Psoas muscle (tissue), 8 donors: ENCODE measurements around the gene BCL11A. TPM values are rescaled to one million over a fixed set of nuclear protein-coding genes. Genes with fewer than 3 reads are reported as not detected.

Source experiments
- ATAC-seq, 4 donors: fragments of 200-7000 bp; cut with Tn5 transposase; one replicate each; pipeline ENCODE4 v1.9.1; 2020; ENCODE audit warnings: moderate library complexity in 3 of 4, mild to moderate bottlenecking in 2 of 4
- DNase-seq, 2 donors: peaks; one replicate each; pipeline ENCODE4 v3.0.0-alpha.2; 2020
- H3K27ac ChIP-seq: fragments of 200-600 bp; one replicate; pipeline ENCODE4 v1.8.0; 2022
- H3K27me3 ChIP-seq, 3 donors: fragments of 200-600 bp in 1 of 3; one replicate each; pipeline versions ENCODE4 v1.6.1 to v1.8.0; 2013 to 2022; ENCODE audit warnings: low read length in 2 of 3, mild to moderate bottlenecking in 2 of 3, moderate library complexity in 1 of 3; ENCODE audit not compliant: insufficient read depth in 3 of 3
- H3K36me3 ChIP-seq, 2 donors: fragments of 200-600 bp in 1 of 2; one replicate each; pipeline versions ENCODE4 v1.6.1 to v1.8.0; 2013 to 2022; ENCODE audit warnings: low read depth in 1 of 2, mild to moderate bottlenecking in 1 of 2, moderate library complexity in 1 of 2; ENCODE audit not compliant: insufficient read depth in 1 of 2
- H3K4me1 ChIP-seq: fragments of 200-600 bp; one replicate; pipeline ENCODE4 v1.8.0; 2022
- H3K4me3 ChIP-seq: fragments of 200-600 bp; one replicate; pipeline ENCODE4 v1.8.0; 2022; ENCODE audit warnings: mild to moderate bottlenecking
- H3K9me3 ChIP-seq: fragments of 200-600 bp; one replicate; pipeline ENCODE4 v1.8.0; 2022
- WGBS, 3 donors: extraction: QIAGEN DNeasy Blood & Tissue Kit; methylation state at CpG; one replicate each; pipeline versions ENCODE4 v1.1.6 to v1.1.7; 2013; 5-methylcytosine and 5-hydroxymethylcytosine counted together
- intact Hi-C, 2 donors: fragments of 100-400 bp; cut with DNase I; formaldehyde crosslinking; loops; one replicate each; pipeline versions ENCODE4 v1.11.0 to v1.14.2; 2022
- polyA plus RNA-seq, 3 donors: library from polyadenylated mRNA; stranded (reverse); fragments of 200-250 nt; gene quantifications; one replicate each; pipeline ENCODE4 v1.2.3, GENCODE V29; 2013
- total RNA-seq, 4 donors: library from RNA; stranded (reverse); fragmentation: NEBNext Ultra II Directional in 2 of 4; extraction: Animal tissue kit (Norgen Biotek cat#: 25700) in 2 of 4; gene quantifications; one replicate each; pipeline versions ENCODE4 v1.2.1 to v1.2.4, GENCODE V29; 2021 to 2023
- TF ChIP-seq, protein P1 (sequence below): fragments of 200-600 bp; IDR thresholded peaks from one replicate; pipeline ENCODE4 v1.8.0; 2022; ENCODE audit warnings: antibody characterized with exemption
- donor health status: healthy with polysubstance abuse.
- donor health status: DM: no; HTN: no; CAD: no; lungs with moderate emphysema.
- donor health status: Bipolar disorder and iron deficiency.
- donor health status: healthy.
- donor health status: DM: yes; HTN: yes; CAD: no.
- donor health status: DM: no; HTN: no; CAD: no.
- donor health status: DM: no; HTN: no; CAD: no.
- donor health status: DM: yes; HTN: yes; CAD: no.

BCL11A gene
- total and polyA plus RNA-seq, 7 donors, result 0.01 to 0.66 (median 0.39) TPM; not detected in 1

GRCh38 chr2:60550178-60550983 lies 3.1 kb downstream of the BCL11A start:
- DNase-seq, result peak in 1 of 2 donors; percentile 67
- 1 to 3% (median 3%) methylated on average over 42 to 62 of the region's 62 CpGs for WGBS, 3 donors

DNA sequence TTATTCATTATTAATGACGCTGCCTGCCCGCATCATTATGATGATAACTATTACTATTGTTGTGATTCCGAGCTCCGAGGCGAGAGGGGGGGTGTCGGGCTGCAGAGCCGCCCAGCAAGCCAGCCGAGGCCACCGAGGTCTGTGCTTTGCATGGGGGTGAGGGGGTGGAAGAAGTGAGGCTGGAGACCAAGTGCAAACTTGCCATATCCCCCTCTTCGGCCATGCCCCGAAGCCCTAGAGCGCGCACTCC lies 3.6 kb downstream of the BCL11A start:
- intact Hi-C loops, result loop anchor here (2.0 to 10.0 kb wide), 5 partner anchors 213 to 1248 kb away; no protein-coding TSS in a partner anchor
- Histone ChIP-seq H3K4me3 (peak overlapping the region; percentile 85), H3K27me3 (peaks cover 3 to 86% (median 32%) of the 10 kb centered on the region in 3 donors), H3K4me1 (peaks cover 23% of the 10 kb centered on the region), H3K27ac (no peak overlapping the region), H3K36me3 (no peaks in the 10 kb centered on the region), H3K9me3 (no peaks in the 10 kb centered on the region)
- no peak for DNase-seq
- TF ChIP-seq, protein P1, sequence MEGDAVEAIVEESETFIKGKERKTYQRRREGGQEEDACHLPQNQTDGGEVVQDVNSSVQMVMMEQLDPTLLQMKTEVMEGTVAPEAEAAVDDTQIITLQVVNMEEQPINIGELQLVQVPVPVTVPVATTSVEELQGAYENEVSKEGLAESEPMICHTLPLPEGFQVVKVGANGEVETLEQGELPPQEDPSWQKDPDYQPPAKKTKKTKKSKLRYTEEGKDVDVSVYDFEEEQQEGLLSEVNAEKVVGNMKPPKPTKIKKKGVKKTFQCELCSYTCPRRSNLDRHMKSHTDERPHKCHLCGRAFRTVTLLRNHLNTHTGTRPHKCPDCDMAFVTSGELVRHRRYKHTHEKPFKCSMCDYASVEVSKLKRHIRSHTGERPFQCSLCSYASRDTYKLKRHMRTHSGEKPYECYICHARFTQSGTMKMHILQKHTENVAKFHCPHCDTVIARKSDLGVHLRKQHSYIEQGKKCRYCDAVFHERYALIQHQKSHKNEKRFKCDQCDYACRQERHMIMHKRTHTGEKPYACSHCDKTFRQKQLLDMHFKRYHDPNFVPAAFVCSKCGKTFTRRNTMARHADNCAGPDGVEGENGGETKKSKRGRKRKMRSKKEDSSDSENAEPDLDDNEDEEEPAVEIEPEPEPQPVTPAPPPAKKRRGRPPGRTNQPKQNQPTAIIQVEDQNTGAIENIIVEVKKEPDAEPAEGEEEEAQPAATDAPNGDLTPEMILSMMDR, result no peak
- WGBS, 3 donors, result 0 to 2% (median 1%) methylated on average over 13 of the region's 13 CpGs
- ATAC-seq, result no peak

More at GRCh38 chr2:60550178-60550983, 3.1 kb downstream of the BCL11A start:
- TF ChIP-seq, protein P1, result peak; percentile 44
- peak overlapping the region; percentile 85 for H3K4me3 ChIP-seq
- peak; percentile 74 to 83 (median 80) for ATAC-seq
- H3K27ac ChIP-seq, result no peak overlapping the region
- intact Hi-C loops, result loop anchor here in 1 of 2 donors (2.0 to 5.0 kb wide), 3 partner anchors 214 to 1248 kb away; no protein-coding TSS in a partner anchor
- no peaks in the 10 kb centered on the region for H3K36me3 ChIP-seq
- H3K27me3 ChIP-seq, result peaks cover 3 to 88% (median 33%) of the 10 kb centered on the region in 3 donors
- H3K9me3 ChIP-seq, result no peaks in the 10 kb centered on the region
- peaks cover 25% of the 10 kb centered on the region for H3K4me1 ChIP-seq

DNA sequence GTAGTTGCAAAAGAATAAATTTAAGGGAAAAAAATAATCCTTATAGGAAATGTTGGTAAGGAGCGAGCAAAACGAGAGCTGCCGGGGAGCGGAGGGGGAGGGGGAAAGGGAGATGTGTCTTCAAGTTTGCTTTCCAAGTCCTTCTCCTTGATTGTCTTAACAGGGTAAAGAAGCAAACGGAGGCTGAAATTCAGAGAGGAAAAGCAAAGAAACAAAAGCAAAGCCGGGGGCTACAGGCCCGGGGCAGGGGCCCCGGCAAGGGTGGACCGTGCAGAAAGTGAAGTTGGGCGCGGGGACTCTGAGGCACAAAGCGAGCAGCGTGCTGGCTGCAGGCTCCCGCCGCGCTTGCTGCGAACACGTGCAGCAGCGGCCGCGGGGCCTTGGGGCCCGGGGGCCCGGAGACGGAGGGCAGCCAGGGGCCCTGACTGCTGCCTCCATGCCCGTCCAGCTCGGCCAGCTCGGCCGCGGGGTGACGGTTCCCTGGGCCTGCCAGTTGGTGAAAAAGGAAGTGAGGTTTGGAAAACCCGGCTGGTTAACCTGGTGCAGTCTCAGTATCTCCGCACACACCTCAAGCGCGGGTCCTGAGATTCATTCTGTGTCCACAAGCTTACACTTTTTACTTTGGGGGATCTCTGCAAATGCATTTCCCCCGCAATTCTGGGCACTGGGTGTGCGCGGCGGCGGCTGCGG lies 4.1 kb downstream of the BCL11A start:
- DNase-seq, result peak in 1 of 2 donors; percentile 59
- TF ChIP-seq, protein P1, result no peak
- Histone ChIP-seq H3K27me3 (peaks cover 3 to 86% (median 28%) of the 10 kb centered on the region in 3 donors), H3K9me3 (no peaks in the 10 kb centered on the region), H3K27ac (no peak overlapping the region), H3K4me1 (peaks cover 23% of the 10 kb centered on the region), H3K4me3 (peak overlapping the region; percentile 85), H3K36me3 (no peaks in the 10 kb centered on the region)
- ATAC-seq, result peak in 3 of 4 donors; percentile 12 to 28 (median 13)
- 2 to 3% (median 3%) methylated on average over 39 to 40 of the region's 40 CpGs for whole genome bisulfite sequencing, 3 donors
- intact Hi-C loops, result loop anchor here (10.0 kb wide), 2 partner anchors 435 to 1245 kb away; no protein-coding TSS in a partner anchor

DNA sequence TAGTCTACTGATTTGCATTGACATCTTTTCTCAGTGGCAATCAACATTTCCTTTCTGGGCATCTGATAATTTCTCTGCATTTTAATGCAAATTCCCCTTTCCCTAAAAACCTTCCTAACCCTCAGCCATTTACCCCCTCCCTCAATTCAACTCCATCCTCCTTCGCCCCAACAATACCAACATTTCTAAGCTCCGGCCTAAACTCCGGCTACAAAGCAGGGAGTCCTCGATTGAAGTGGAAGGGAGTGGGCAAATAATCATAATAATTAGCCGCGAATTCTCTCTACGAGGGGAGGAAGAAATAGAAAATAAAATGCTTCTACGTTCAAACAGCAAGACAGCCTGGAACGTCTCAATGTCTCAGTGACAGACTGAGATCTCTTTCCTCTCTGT lies 4.6 kb downstream of the BCL11A start:
- DNase-seq, result no peak
- Histone ChIP-seq H3K36me3 (no peaks in the 10 kb centered on the region), H3K27ac (no peak overlapping the region), H3K9me3 (no peaks in the 10 kb centered on the region), H3K27me3 (peaks cover 3 to 85% (median 23%) of the 10 kb centered on the region in 3 donors), H3K4me1 (peaks cover 20% of the 10 kb centered on the region), H3K4me3 (peak overlapping the region; percentile 85)
- WGBS, 3 donors, result 62 to 74% (median 67%) methylated on average over 9 of the region's 9 CpGs
- no peak for ATAC-seq
- intact Hi-C loops, result loop anchor here (10.0 kb wide), 2 partner anchors 434 to 1244 kb away; no protein-coding TSS in a partner anchor
- TF ChIP-seq, protein P1, result no peak
